Adrenal gland (tissue), 12 donors: ENCODE data around the gene SH2D1B. TPM values are rescaled to one million over a fixed set of nuclear protein-coding genes. Genes with fewer than 3 reads are reported as not detected.

Experiments
- DNase-seq, 7 donors: peaks; one replicate each; pipeline ENCODE4 v3.0.0-alpha.2; 2019 to 2020
- H3K27ac ChIP-seq, 5 donors: fragments of 200-600 bp; sonication (generic) in 4 of 5; 1 replicate in 3 of 5; 2 replicates in 2 of 5; pipeline versions ENCODE4 v1.5.1 to v1.8.0; 2016 to 2020; ENCODE audit warnings: mild to moderate bottlenecking in 1 of 5
- H3K27me3 ChIP-seq: fragments of 200-600 bp; 2 replicates; pipeline ENCODE4 v1.8.0; 2021
- H3K36me3 ChIP-seq, 2 donors: fragments of 200-600 bp; replicated peaks in 1 of 2; 1 replicate in 1 of 2; 2 replicates in 1 of 2; pipeline versions ENCODE4 v1.5.1 to v1.8.0; 2018 to 2022
- H3K4me1 ChIP-seq, 2 donors: fragments of 200-600 bp; replicated peaks in 1 of 2; 1 replicate in 1 of 2; 2 replicates in 1 of 2; pipeline versions ENCODE4 v1.5.1 to v1.8.0; 2018 to 2021
- H3K4me3 ChIP-seq, 4 donors: fragments of 200-600 bp; sonication (generic) in 3 of 4; one replicate each; pipeline ENCODE4 v1.5.1; 2016 to 2018
- H3K9me3 ChIP-seq, 3 donors: fragments of 200-600 bp; sonication (generic) in 1 of 3; replicated peaks in 1 of 3; 1 replicate in 2 of 3; 2 replicates in 1 of 3; pipeline versions ENCODE4 v1.5.1 to v1.8.0; 2016 to 2021
- CTCF ChIP-seq, 6 experiments: fragments of 450-650 bp in 4 of 6; fragments of 200-600 bp in 2 of 6; sonication (generic) in 1 of 6; IDR thresholded peaks; 1 replicate in 5 of 6; 2 replicates in 1 of 6; pipeline versions ENCODE4 v1.5.1 to v1.8.0; 2016 to 2021; ENCODE audit warnings: antibody characterized with exemption in 6 of 6, mild to moderate bottlenecking in 2 of 6, moderate library complexity in 1 of 6
- POLR2A ChIP-seq, 2 donors: fragments of 450-650 bp; IDR thresholded peaks; one replicate each; pipeline ENCODE4 v1.6.1; 2017; ENCODE audit warnings: antibody characterized with exemption in 2 of 2, mild to moderate bottlenecking in 2 of 2, moderate library complexity in 1 of 2
- WGBS, 4 donors: extraction: QIAGEN DNeasy Blood & Tissue Kit in 2 of 4; methylation state at CpG; one replicate each; pipeline versions ENCODE4 v1.1.5 to v1.1.7; 2013 to 2017; 5-methylcytosine and 5-hydroxymethylcytosine counted together
- intact Hi-C, 2 donors: fragments of 100-400 bp; cut with DNase I; formaldehyde crosslinking; loops; one replicate each; pipeline versions ENCODE4 v1.14.1 to v1.15.0; 2022 to 2023
- polyA plus RNA-seq, 3 donors: library from polyadenylated mRNA; stranded (reverse); fragments of 200-250 nt in 2 of 3; fragments of 350-450 nt in 1 of 3; fragmentation: Illumina TruSeq in 1 of 3; extraction: RNeasy Lipid Tissue Mini Kit (QIAGEN cat#74804) in 1 of 3; gene quantifications; one replicate each; pipeline ENCODE4 v1.2.3, GENCODE V29; 2013 to 2014
- total RNA-seq, 9 donors: library from RNA; depleted of rRNA in 4 of 9; stranded (reverse); fragments of >200 nt in 4 of 9; fragments of 120-200 nt in 1 of 9; fragmentation: NEBNext Ultra II Directional in 1 of 9; extraction: Animal tissue kit (Norgen Biotek cat#: 25700) in 1 of 9; gene quantifications; one replicate each; pipeline versions ENCODE4 v1.1.0 to v1.2.4, GENCODE V29; 2013 to 2023
- donor health status: healthy with polysubstance abuse.
- donor health status: Bipolar disorder and iron deficiency.
- donor health status: DM: yes; HTN: yes; CAD: no.
- donor health status: DM: no; HTN: no; CAD: no.
- donor health status: DM: no; HTN: no; CAD: no.
- donor health status: DM: yes; HTN: yes; CAD: no.

The SH2D1B gene
- total and polyA plus RNA-seq, 12 donors = 0.08 to 0.13 (median 0.11) TPM; not detected in 9

GRCh38 chr1:162397943-162398560 is 13.9 kb downstream of the SH2D1B start:
- TF ChIP-seq POLR2A (IDR thresholded peaks at IDR 0.05) (no peak), CTCF (IDR thresholded peaks at IDR 0.05) (no peak)
- intact Hi-C loops = no loop called here
- Histone ChIP-seq H3K36me3 (no peaks in the 10 kb centered on the region), H3K4me3 (no peak overlapping the region), H3K4me1 (no peaks in the 10 kb centered on the region), H3K27ac (no peak overlapping the region), H3K27me3 (peaks cover 6% of the 10 kb centered on the region), H3K9me3 (no peaks in the 10 kb centered on the region)
- no peak for DNase-seq
- WGBS, 4 donors = 60 to 73% (median 67%) methylated on average over 3 of the region's 3 CpGs

GRCh38 chr1:162397039-162397448 is 14.9 kb downstream of the SH2D1B start:
- peak in 2 of 7 donors; percentile 15 to 21 for DNase-seq
- Histone ChIP-seq H3K4me3 (no peak overlapping the region), H3K4me1 (no peaks in the 10 kb centered on the region), H3K9me3 (no peaks in the 10 kb centered on the region), H3K27me3 (peaks cover 12% of the 10 kb centered on the region), H3K36me3 (no peaks in the 10 kb centered on the region), H3K27ac (no peak overlapping the region)
- intact Hi-C loops = no loop called here
- WGBS, 4 donors = 56 to 87% (median 71%) methylated on average over 3 of the region's 3 CpGs
- no peak for TF ChIP-seq POLR2A (IDR thresholded peaks at IDR 0.05)
- no peak for TF ChIP-seq CTCF (IDR thresholded peaks at IDR 0.05)

- Histone ChIP-seq H3K4me1 (no peaks in the 10 kb centered on the region), H3K9me3 (no peaks in the 10 kb centered on the region), H3K36me3 (no peaks in the 10 kb centered on the region), H3K27me3 (peaks cover 12% of the 10 kb centered on the region), H3K27ac (no peak overlapping the region), H3K4me3 (no peak overlapping the region)
- peak in 1 of 7 donors; percentile 4 for DNase-seq
- WGBS, 4 donors = 76 to 91% (median 81%) methylated on average over 3 of the region's 3 CpGs
- no peak for TF ChIP-seq CTCF (IDR thresholded peaks at IDR 0.05)
- TF ChIP-seq POLR2A (IDR thresholded peaks at IDR 0.05) = no peak
- intact Hi-C loops = no loop called here
Observed at GRCh38 chr1:162396201-162396906, 15.6 kb downstream of the SH2D1B start.

DNA sequence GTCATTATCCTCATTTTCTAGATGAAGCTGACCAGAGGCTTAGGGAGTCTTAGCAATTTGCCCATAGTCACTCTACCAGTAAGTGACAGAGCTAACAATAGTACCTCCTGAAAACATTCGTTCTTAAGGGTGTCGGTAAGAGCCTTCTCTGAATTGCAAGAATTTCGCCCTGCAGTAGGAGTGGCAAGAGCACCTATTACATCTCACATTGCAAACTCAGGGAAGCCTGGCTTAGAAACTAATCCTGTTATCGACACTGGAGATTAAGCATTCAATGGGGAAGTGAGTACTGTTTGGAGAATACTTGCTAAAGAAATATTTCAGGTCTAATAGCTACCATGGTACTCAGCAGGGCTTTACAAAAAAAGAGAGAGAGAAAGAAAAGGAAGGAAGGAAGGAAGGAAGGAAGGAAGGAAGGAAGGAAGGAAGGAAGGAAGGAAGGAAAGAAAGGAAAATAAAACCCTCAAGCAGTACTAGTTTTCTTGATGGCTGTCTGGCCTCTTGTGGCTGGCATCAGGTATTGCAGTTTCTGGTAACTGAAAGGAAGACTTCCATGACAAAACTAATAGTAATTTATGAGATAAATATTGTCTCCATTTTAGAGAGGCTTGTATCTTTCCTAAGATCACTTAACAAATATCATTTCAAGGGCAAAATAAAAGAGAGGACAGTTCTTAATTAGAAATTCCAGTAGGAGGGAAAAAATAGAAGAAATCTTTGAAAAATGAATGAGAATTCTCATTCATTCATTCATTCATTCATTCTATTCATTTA is 20.0 kb downstream of the SH2D1B start:
- no peaks in the 10 kb centered on the region for H3K4me1 ChIP-seq
- no peak overlapping the region for H3K27ac ChIP-seq
- peak; percentile 70 to 96 (median 80) for TF ChIP-seq CTCF (IDR thresholded peaks at IDR 0.05)
- no peak for TF ChIP-seq POLR2A (IDR thresholded peaks at IDR 0.05)
- H3K4me3 ChIP-seq = no peak overlapping the region
- 31 to 64% (median 50%) methylated on average over 4 of the region's 4 CpGs for WGBS, 4 donors
- H3K27me3 ChIP-seq = peaks cover 12% of the 10 kb centered on the region
- intact Hi-C loops = loop anchor here in 1 of 2 donors (2.0 kb wide), 1 partner anchor 335 kb away; no protein-coding TSS in a partner anchor
- H3K36me3 ChIP-seq = no peaks in the 10 kb centered on the region
- no peaks in the 10 kb centered on the region for H3K9me3 ChIP-seq
- peak in 6 of 7 donors; percentile 29 to 72 (median 52) for DNase-seq
